ENCODE data around the gene ARFGAP1.

ARFGAP1 gene

GRCh38 chr20:63328026-63328700 is 55.5 kb downstream of the ARFGAP1 start:
- H3K4me1 ChIP-seq (ENCODE audit: control insufficient read depth, low read length) = peaks cover 23% of the 10 kb centered on the region
- H3K9me3 ChIP-seq (ENCODE audit: control insufficient read depth, insufficient read depth, low read length) = peaks cover 14% of the 10 kb centered on the region; the same call in 1 of the 2 replicates
- no peak overlapping the region for H3K4me3 ChIP-seq (ENCODE audit: low read length)
- H3K27me3 ChIP-seq (ENCODE audit: control insufficient read depth, low read length) = peaks cover 5% of the 10 kb centered on the region; the same call in 1 of the 2 replicates
- no peaks in the 10 kb centered on the region for H3K79me2 ChIP-seq (ENCODE audit: control insufficient read depth, low read length)
- H4K20me1 ChIP-seq (ENCODE audit: control insufficient read depth, insufficient read depth, low read depth, low read length) = no peaks in the 10 kb centered on the region
- no peak overlapping the region for H3K4me2 ChIP-seq (ENCODE audit: low read length)
- H3K36me3 ChIP-seq (ENCODE audit: control insufficient read depth, low read length) = no peaks in the 10 kb centered on the region
- H3F3A ChIP-seq (ENCODE audit: control insufficient read depth, insufficient read depth) = peaks cover 14% of the 10 kb centered on the region
- H3K9me2 ChIP-seq (replicated peaks; ENCODE audit: control insufficient read depth, low read length) = no peaks in the 10 kb centered on the region
- H3K27ac ChIP-seq (ENCODE audit: low read depth, low read length) = peak overlapping the region; percentile 83; the same call in 1 of the 2 replicates
- TF ChIP-seq EZH2phosphoT487 (IDR thresholded peaks at IDR 0.05; ENCODE audit: borderline replicate concordance, low read length) = no peak
- TF ChIP-seq, protein P1, sequence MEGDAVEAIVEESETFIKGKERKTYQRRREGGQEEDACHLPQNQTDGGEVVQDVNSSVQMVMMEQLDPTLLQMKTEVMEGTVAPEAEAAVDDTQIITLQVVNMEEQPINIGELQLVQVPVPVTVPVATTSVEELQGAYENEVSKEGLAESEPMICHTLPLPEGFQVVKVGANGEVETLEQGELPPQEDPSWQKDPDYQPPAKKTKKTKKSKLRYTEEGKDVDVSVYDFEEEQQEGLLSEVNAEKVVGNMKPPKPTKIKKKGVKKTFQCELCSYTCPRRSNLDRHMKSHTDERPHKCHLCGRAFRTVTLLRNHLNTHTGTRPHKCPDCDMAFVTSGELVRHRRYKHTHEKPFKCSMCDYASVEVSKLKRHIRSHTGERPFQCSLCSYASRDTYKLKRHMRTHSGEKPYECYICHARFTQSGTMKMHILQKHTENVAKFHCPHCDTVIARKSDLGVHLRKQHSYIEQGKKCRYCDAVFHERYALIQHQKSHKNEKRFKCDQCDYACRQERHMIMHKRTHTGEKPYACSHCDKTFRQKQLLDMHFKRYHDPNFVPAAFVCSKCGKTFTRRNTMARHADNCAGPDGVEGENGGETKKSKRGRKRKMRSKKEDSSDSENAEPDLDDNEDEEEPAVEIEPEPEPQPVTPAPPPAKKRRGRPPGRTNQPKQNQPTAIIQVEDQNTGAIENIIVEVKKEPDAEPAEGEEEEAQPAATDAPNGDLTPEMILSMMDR (IDR thresholded peaks at IDR 0.05; ENCODE audit: low read depth, low read length, poor library complexity, severe bottlenecking) = no peak

DNA sequence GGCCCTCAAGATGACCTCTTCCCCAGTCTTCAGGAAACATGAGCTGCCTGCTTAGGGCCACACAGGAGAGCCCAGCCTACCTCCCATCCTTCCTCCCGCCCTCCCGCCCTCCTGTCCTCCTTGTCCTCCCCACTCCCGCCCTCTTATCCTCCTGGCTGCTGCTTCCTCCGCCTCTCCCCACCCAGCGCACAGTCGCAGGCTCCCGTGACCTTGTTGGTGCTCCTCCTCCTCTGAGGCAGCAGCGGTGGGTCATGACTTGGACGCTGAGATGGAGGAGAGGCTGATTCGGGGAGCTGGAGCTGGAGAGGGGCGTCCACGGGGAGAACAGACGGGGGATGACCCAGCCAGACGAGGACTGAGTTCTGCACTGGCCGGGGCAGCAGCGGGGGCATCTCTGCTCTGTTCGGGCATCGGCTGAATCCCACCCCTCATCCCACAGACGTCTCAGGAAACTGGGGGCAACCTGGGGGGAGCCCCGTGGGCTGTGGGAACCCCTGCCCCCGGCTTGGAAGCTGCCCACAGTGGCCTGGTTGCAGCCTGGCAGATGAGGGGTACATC is 56.2 kb downstream of the ARFGAP1 start:
- Histone ChIP-seq H3K4me2 (ENCODE audit: low read length) (no peak overlapping the region), H3F3A (ENCODE audit: control insufficient read depth, insufficient read depth) (peaks cover 14% of the 10 kb centered on the region), H3K4me1 (ENCODE audit: control insufficient read depth, low read length) (peaks cover 23% of the 10 kb centered on the region), H3K79me2 (ENCODE audit: control insufficient read depth, low read length) (no peaks in the 10 kb centered on the region), H3K9me3 (ENCODE audit: control insufficient read depth, insufficient read depth, low read length) (peaks cover 14% of the 10 kb centered on the region; the same call in 1 of the 2 replicates), H3K9me2 (replicated peaks; ENCODE audit: control insufficient read depth, low read length) (no peaks in the 10 kb centered on the region), H3K27ac (ENCODE audit: low read depth, low read length) (no peak overlapping the region), H3K4me3 (ENCODE audit: low read length) (no peak overlapping the region), H4K20me1 (ENCODE audit: control insufficient read depth, insufficient read depth, low read depth, low read length) (no peaks in the 10 kb centered on the region), H3K36me3 (ENCODE audit: control insufficient read depth, low read length) (no peaks in the 10 kb centered on the region), H3K27me3 (ENCODE audit: control insufficient read depth, low read length) (peaks cover 3% of the 10 kb centered on the region; the same call in 1 of the 2 replicates)
- TF ChIP-seq EZH2phosphoT487 (IDR thresholded peaks at IDR 0.05; ENCODE audit: borderline replicate concordance, low read length) = no peak

DNA sequence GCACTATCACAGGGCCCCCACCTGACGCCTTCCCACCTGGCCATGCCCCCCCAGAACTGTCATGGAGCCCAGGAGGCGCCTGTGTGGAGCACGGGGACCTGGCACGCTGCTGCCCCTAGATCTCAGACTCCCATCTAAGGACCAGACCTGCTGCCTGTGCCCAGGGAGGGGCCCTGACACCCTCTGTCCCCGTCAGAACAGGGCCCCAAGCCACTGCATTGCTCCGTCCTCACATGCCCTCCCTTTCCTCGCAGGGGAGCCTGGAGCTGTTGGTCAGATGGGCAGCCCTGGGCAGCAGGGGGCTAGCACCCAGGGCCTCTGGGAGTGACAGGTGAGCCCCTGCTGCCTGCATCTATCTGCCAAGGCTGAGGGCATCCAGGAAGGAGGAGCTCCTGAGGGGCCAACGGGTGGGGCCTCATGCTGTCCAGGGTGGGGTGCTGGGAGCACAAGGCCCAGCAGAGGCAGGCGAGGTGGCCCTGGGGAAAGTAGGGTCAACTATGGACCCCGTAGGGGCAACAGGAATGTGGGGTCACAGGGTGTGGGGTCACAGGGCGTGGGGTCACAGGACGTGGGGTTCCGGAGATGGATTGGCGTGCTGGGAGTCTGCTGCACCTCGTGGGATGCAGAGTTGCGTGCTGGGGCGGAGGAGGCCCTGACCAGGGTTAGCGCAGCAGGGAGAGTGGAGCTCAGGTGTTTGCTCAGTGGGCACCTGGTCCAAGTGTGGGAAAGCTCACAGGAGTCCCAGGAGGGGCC is 56.9 kb downstream of the ARFGAP1 start:
- no peak overlapping the region for H3K4me3 ChIP-seq (ENCODE audit: low read length)
- no peaks in the 10 kb centered on the region for H3K27me3 ChIP-seq (ENCODE audit: control insufficient read depth, low read length)
- no peaks in the 10 kb centered on the region for H3K79me2 ChIP-seq (ENCODE audit: control insufficient read depth, low read length)
- H3K27ac ChIP-seq (ENCODE audit: low read depth, low read length) = no peak overlapping the region
- no peaks in the 10 kb centered on the region for H4K20me1 ChIP-seq (ENCODE audit: control insufficient read depth, insufficient read depth, low read depth, low read length)
- no peaks in the 10 kb centered on the region for H3K9me2 ChIP-seq (replicated peaks; ENCODE audit: control insufficient read depth, low read length)
- peaks cover 23% of the 10 kb centered on the region for H3K4me1 ChIP-seq (ENCODE audit: control insufficient read depth, low read length)
- no peaks in the 10 kb centered on the region for H3K36me3 ChIP-seq (ENCODE audit: control insufficient read depth, low read length)
- H3K9me3 ChIP-seq (ENCODE audit: control insufficient read depth, insufficient read depth, low read length) = peaks cover 14% of the 10 kb centered on the region; the same call in 1 of the 2 replicates
- TF ChIP-seq, protein P1 (IDR thresholded peaks at IDR 0.05; ENCODE audit: low read depth, low read length, poor library complexity, severe bottlenecking) = no peak
- TF ChIP-seq EZH2phosphoT487 (IDR thresholded peaks at IDR 0.05; ENCODE audit: borderline replicate concordance, low read length) = no peak
- peaks cover 14% of the 10 kb centered on the region for H3F3A ChIP-seq (ENCODE audit: control insufficient read depth, insufficient read depth)
- no peak overlapping the region for H3K4me2 ChIP-seq (ENCODE audit: low read length)

All from DOHH2 (cell line).